GM18502 (cell line): ENCODE results near the gene SSU72.

ENCODE experiments used
- ATAC-seq: cut with Tn5 transposase; IDR thresholded peaks from one replicate; pipeline ENCODE4 v1.9.1; 2021; ENCODE audit warnings: mild to moderate bottlenecking; ENCODE audit not compliant: unreplicated experiment, poor library complexity

The SSU72 gene

GRCh38 chr1:1613509-1614082 is 38.9 kb upstream of the SSU72 start:
- ATAC-seq: no peak

- no peak for ATAC-seq
These were observed 37.4 kb upstream of the SSU72 start for GRCh38 chr1:1612104-1612400.

DNA sequence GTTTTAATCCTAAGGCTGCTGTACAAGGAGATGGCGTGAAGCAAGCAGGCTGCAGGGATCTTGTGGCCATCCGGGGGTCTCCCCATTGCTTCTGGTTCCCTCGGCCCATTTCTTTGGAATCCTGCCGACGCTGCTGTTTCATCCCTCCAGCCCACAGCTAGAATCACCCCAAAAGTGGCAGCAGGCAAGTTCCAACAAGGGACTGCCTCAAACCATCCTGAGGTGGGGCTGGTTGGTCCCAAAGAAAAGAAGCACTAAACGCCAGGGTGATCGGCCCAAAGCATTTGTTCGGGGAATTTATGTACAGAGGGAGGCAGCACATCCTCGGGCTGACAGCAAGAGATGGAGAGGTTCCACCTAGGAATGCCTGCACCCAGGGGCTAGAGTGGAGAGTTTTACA is 36.1 kb upstream of the SSU72 start:
- no peak for ATAC-seq

GRCh38 chr1:1609822-1610485 is 35.3 kb upstream of the SSU72 start:
- no peak for ATAC-seq

- no peak for ATAC-seq
These were observed 31.6 kb upstream of the SSU72 start for GRCh38 chr1:1606232-1606631.

- ATAC-seq: no peak
These were observed 31.1 kb upstream of the SSU72 start for GRCh38 chr1:1605724-1606123.

DNA sequence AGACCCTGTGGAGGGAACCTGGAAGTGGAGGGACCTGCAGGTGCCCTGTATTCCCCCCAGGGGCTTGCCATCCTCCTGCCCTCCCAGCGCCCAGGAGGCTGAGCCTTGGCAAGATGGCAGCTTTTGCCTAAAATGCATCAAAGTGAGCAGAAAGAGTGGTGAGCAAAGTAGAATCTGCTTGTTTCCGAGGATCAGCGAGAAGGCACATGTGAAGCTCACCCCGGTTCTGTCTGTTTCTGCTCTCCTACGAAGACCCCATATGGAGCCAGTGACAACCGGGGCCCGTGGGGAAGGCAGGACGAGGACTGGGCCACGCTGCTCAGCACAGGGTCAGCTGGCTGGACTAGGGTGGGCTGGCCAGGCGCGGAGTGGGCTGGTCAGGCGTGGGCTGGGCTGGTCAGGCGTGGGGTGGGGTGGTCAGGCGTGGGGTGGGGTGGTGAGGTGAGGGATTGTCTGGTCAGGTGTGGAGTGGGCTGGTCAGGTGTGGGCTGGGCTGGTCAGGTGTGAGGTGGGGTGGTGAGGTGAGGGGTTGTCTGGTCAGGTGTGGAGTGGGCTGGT is 30.4 kb upstream of the SSU72 start:
- ATAC-seq: no peak

DNA sequence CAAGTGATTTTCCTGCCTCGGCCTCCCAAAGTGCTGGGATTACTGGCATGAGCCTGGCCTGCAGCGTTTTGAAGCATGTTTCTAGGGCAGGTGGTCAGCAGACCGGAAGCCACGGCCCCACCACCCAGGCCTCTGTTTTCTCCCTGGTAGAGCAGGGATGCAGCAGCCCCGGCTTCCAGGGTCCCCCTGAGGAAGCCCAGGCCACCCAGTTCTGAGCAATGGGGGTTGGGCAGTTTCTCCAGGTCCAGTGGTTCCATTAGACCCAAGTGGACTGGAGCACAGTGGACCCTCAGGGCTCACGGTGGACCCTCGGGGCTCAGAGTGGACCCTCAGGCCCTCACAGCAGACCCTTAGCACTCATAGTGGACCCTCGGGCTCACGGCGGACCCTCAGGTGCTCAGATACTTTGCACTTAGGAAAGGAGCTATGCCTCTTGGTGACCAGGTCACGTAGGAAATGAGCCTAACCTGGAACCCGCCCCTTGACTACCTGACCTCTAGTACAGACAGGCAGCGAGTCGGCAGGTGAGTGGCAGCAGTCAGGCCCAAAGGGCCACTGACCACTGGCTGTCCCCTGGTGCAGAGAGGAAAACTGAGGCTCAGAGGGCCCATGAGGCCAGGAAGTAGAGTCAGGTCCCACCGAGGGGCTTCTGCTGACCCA is 29.8 kb upstream of the SSU72 start:
- no peak for ATAC-seq

- no peak for ATAC-seq
These were observed 29.2 kb upstream of the SSU72 start for GRCh38 chr1:1603671-1604373.

GRCh38 chr1:1602968-1603506 is 28.4 kb upstream of the SSU72 start:
- ATAC-seq: no peak

DNA sequence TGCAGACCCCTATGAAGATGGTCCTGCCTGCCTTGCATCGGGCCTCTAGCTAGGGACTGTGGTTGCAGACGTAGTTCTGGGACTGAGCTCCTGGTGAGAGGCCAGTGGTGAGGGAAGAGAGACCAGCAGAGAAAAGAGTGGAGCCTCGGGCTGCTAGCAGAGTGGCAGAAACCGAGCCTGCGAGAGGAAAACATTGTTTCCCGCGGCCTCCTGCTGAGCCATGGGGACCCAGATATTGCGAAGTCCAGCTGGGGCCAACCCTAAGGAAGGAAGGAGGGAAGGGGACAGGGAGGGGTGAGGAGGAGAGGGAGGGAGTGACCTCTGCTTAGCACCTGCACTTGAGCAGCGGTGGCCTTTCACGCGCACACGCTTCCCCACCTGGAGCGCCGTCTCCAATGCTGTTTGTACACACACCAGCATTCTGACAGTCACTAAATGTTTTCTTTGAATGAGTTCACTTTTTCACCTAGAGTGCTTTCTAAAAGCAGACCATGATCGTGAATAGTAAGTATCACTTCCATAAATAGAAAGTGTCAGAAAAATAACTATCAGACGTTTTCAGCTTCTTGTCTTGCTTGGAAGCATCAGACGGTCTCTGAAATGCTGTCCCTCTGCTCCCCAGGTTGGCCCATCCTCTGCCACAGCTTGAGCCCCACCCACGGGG is 27.8 kb upstream of the SSU72 start:
- ATAC-seq: no peak

DNA sequence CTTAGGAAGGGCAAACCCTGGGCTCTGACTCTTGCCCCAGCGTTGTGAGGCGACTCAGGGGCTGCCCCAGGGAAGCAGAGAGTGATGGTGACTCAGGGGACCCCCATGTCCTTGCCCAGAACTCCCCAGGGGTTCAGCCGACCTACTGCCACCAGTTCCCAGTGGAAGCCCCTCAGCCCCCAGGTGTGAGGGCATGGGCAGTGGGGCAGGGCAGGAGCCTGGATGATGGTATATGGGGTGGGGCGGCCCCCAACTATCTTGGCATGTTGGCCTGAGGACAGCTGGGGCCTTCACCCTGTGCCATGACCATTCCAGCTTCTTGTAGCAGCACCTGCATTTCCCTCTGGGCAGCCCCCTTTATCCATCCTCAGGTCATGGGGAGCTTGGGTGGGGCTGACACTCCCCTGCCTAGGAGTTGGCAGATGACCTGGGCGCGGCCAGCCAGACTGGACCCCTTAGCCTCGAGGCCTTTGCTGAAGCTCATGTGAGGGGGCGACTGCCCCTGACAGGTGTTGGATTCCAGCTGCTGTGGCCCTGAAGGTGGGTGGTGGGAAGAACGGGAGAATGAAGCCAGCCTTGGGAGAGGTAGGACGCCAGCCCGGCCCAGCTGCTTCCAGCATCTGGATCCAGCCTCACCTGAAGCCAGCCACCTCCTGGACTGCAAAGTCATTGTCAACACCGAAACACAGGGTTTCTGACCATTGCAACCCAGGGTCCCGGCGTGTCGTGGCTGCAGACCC is 27.1 kb upstream of the SSU72 start:
- no peak for ATAC-seq

DNA sequence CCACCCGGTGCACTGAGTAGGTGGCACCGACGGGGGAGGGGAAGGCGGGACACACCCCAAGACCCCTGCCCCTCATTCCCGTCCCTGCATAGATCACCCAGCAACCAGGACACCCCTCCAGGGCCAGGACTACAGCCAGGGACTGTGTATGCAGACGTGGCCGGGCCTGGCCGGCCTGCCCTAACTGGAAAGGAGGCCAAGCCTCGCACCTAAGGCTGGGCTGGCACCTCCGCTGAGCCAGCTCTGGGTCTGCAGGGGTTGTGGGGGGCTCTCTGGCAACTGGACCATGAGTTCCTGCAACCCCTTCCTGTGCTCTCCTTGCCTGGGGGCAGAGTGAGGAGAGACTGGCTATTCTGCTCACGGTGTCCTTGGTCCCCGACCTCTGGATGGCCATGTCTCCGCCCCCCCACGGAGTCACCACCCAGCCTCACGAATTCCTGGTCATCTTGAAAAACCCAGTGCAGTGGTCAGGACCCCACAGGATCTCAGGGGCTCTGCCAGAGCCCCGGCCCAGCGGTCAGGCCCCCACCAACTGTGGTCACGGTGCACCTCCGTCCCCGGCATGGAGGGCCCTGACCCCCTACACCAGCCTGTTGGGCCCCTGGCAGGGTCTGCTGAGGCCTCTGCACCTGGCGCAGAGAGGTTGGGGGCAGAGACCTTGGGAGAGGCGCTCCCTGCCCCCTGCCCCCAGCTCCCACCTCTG is 26.3 kb upstream of the SSU72 start:
- no peak for ATAC-seq

- no peak for ATAC-seq
These were observed 25.5 kb upstream of the SSU72 start, which contains the start of gene FNDC10 for GRCh38 chr1:1599935-1600860. TSS of gene FNDC10 (minus strand) at chr1:1600135. CDS start at chr1:1600015, 120 bp downstream.

DNA sequence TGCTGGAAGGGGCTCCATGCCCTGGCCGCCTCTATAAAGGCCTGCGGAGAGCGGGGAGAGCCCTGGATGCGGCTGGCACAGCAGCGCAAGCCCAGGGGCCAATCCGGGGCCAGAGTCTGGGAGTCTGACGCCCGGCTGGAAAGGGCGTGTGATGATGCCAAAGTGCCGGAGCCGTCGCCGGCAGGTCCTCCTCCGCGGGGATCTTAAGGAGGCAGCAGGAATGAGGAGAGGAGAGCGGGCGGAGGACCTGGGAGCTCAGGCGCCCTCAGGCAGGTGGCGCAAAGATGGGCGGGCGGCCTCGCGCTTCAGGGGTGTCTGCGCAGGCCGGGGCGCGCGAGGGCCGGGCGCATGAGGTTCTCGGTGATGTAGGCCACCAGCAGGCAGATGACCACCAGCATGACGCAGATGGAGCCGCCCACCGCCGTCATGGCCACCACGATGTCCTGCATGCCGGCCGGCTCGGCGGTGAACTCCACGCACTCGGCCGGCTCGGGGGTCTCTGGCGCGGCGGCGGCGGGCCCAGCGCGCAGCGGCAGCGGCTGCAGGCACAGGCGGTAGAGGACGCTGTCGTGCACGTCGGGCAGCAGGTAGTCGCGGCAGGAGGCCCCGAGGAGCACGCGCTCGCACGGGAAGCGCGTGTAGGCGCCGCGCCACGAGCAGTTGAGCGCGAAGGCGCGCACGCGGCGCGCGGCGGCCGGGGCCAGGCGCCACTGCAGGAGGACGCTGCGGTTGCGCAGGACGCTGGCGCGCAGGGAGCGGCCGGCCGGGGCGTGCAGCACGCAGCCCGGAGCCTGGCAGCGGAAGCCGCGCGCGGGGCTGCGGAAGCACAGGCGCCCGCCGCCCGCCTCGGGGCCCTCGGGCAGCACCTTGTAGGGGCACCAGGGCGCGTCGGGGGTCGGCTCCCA is 24.6 kb upstream of the SSU72 start:
- no peak for ATAC-seq

GRCh38 chr1:1598720-1599029 is 24.0 kb upstream of the SSU72 start:
- ATAC-seq: no peak

- ATAC-seq: no peak
These were observed 23.5 kb upstream of the SSU72 start for GRCh38 chr1:1598051-1598719.
